Activated T-helper 2 cell treated with anti-CD3 and anti-CD28 coated beads, Interferon-gamma antibody, Interleukin-2, Interleukin-4, amounts not matched to agents 10 μg/mL and 5 μg/mL and 100 μg/mL, durations not matched to agents 14 hours and 24 hours and 36 hours (primary cell): ENCODE measurements around the gene HOXD3. TPM values are rescaled to one million over a fixed set of nuclear protein-coding genes. Genes with fewer than 3 reads are reported as not detected.

Experiments used
- DNase-seq: peaks from one replicate; pipeline ENCODE4 v3.0.0; 2021; ENCODE audit warnings: low spot score
- H3K27ac Mint-ChIP-seq: one replicate; pipeline ENCODE4 v1.8.0; 2021; ENCODE audit warnings: mixed read lengths
- H3K27me3 Mint-ChIP-seq: one replicate; pipeline ENCODE4 v1.8.0; 2021; ENCODE audit warnings: low read depth, mixed read lengths
- H3K36me3 Mint-ChIP-seq: one replicate; pipeline ENCODE4 v1.8.0; 2021; ENCODE audit warnings: low read depth, mixed read lengths
- H3K4me1 Mint-ChIP-seq: one replicate; pipeline ENCODE4 v1.8.0; 2021; ENCODE audit warnings: low read depth, mixed read lengths
- H3K4me3 Mint-ChIP-seq: one replicate; pipeline ENCODE4 v1.8.0; 2021; ENCODE audit warnings: low read depth, mild to moderate bottlenecking, moderate library complexity, mixed read lengths
- H3K9me3 Mint-ChIP-seq: one replicate; pipeline ENCODE4 v1.8.0; 2021; ENCODE audit warnings: mixed read lengths
- intact Hi-C: fragments of 100-400 bp; cut with micrococcal nuclease; formaldehyde crosslinking; loops from one replicate; pipeline ENCODE4 v1.15.1; 2023
- total RNA-seq: library from RNA; stranded (reverse); gene quantifications from 2 replicates; pipeline ENCODE4 v1.2.3, GENCODE V29; 2022

HOXD3 gene
- total RNA-seq, 1 donor from 2014 or later: not detected

DNA sequence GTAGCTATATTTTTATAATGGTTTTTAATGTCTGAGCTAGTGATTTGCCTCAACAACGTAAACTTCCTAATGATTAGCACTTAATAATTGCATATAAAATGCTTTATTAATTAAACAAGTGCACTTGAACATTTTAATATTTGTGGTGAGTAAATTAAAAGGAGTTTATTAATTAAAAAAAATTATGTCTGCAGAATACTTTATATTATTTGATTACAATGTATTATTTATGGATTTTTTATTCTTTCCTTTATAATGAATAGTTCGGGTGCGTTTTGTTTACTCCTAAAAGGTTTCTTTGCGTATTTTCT is 25.3 kb upstream of the HOXD3 start:
- intact Hi-C loops: loop anchor here (2.0 to 5.0 kb wide), 2 partner anchors 35 to 55 kb away; partner anchors contain the start of gene HOXD12
- no peak for DNase-seq
- H3K9me3 Mint-ChIP-seq: no peaks in the 10 kb centered on the region
- H3K4me3 Mint-ChIP-seq: no peak overlapping the region
- H3K36me3 Mint-ChIP-seq: no peaks in the 10 kb centered on the region
- H3K27ac Mint-ChIP-seq: no peak overlapping the region
- peaks cover 78% of the 10 kb centered on the region for H3K27me3 Mint-ChIP-seq
- peaks cover 18% of the 10 kb centered on the region for H3K4me1 Mint-ChIP-seq

DNA sequence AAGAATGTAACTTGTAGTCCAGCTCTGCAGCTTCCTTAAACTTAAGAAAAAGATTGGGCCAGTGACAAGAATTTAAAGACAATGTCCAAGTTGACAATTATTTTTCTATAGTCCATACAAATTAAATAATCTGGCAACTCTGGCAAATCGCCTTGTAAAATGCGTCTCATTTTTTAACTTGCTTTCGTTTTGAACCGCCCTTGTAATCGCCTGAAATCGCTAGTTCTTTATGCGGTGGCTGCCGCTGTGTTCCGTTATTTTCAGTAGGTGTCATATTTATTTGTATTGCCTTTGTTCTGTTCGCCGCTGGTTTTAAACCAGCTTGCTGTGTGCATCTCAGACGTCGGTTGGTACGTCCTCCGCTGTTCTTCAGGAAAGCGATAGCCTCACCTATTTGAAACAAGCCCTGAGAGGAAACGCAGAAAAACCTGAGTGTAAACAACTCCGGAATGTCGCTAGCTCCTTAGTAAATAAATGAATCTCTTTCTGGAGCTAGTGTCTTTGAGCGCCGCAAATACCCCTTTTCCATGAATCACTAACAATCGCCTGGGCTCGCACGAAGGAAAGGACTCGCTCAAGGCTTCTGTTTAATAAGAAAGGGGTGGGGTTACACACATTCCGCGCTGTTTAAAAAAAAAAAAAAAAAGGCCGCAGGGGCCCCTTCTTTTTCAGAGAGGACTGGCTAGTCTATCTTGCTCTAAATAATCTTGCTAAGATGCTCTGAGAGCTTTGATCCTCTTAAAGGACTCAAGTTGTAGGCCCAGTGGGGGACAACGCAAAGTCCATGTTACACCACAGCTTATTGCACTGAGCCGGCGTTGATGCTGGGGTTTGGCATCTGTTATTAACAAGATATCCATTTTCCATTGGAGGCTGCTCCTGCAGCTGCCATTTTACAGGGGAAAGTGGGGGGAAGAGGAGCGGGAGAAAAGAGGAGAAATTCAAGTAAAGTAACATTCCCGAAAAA is 24.6 kb upstream of the HOXD3 start:
- no peak for DNase-seq
- H3K27ac Mint-ChIP-seq: peak overlapping the region; percentile 49
- peaks cover 79% of the 10 kb centered on the region for H3K27me3 Mint-ChIP-seq
- intact Hi-C loops: loop anchor here (5.0 kb wide), 1 partner anchor 35 kb away; the partner anchor contains the start of gene HOXD12
- no peaks in the 10 kb centered on the region for H3K36me3 Mint-ChIP-seq
- H3K9me3 Mint-ChIP-seq: no peaks in the 10 kb centered on the region
- H3K4me1 Mint-ChIP-seq: peaks cover 18% of the 10 kb centered on the region
- H3K4me3 Mint-ChIP-seq: peak overlapping the region; percentile 56

DNA sequence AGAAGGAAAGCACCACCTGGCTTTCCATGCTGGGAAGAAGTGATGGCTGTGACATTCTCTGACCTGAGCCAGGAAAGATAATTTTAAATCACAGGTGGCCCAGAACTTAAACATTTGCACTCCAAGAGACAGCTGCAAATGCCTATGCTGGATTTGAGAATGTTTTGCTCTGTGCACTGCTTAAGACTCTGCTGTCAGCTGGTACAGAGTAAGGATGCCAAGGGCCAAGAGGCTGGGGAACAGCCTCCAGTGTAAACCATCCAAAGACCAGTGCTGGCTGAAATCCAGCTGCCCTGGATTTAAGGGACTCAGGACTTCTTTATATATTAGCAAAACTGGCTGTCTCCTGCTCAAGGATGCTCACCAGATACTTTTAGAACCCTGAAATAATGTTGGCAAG is 23.7 kb upstream of the HOXD3 start:
- H3K4me3 Mint-ChIP-seq: no peak overlapping the region
- peaks cover 18% of the 10 kb centered on the region for H3K4me1 Mint-ChIP-seq
- no peak for DNase-seq
- no peak overlapping the region for H3K27ac Mint-ChIP-seq
- no peaks in the 10 kb centered on the region for H3K36me3 Mint-ChIP-seq
- intact Hi-C loops: loop anchor here (5.0 kb wide), 1 partner anchor 36 kb away; the partner anchor contains the start of gene HOXD12
- peaks cover 79% of the 10 kb centered on the region for H3K27me3 Mint-ChIP-seq
- H3K9me3 Mint-ChIP-seq: no peaks in the 10 kb centered on the region

DNA sequence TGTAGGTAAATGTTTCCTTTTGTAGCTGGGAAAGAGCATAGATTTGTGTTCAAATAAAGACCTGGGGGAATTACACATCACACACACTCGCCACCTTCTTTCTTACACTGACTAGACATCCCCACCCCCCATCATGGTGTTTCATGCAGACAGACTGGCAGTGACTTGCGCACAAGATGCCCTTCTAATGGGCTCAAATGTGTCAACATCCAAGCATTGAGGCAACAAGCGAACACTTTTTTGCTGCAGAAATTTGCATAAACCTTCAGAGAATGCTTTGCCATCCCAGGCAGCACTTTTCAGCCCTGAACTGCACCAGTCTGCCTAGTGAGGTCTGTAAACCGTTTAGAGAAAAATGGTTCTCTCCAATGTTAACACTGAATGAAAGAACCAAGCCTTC is 23.1 kb upstream of the HOXD3 start:
- DNase-seq: no peak
- Mint-ChIP-seq H3K36me3 (no peaks in the 10 kb centered on the region), H3K9me3 (no peaks in the 10 kb centered on the region), H3K27me3 (peaks cover 80% of the 10 kb centered on the region), H3K4me3 (no peak overlapping the region), H3K4me1 (peaks cover 18% of the 10 kb centered on the region), H3K27ac (no peak overlapping the region)
- intact Hi-C loops: loop anchor here (5.0 kb wide), 1 partner anchor 37 kb away; the partner anchor contains the start of gene HOXD12

DNA sequence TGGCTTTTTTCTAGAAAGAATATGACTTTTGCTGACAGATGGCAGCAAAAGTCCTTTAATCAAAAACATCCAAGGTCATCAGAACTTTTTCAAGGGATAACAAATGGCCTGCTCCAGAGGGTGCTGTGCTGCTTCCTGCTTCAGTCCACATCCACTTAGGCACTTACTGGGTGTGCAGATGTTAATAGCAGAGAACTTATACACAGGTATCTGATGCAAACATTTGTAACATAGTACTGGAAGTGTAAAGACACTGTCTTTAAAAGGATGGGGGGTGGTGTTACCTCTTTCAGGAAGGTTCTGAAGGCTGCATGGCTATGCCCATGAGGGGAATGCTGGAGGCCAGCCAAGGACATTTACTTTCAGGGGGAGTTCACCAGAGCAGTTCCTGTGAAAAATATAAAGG is 22.1 kb upstream of the HOXD3 start:
- intact Hi-C loops: no loop called here
- Mint-ChIP-seq H3K36me3 (no peaks in the 10 kb centered on the region), H3K27ac (no peak overlapping the region), H3K9me3 (no peaks in the 10 kb centered on the region), H3K4me3 (no peak overlapping the region), H3K4me1 (peaks cover 22% of the 10 kb centered on the region), H3K27me3 (peaks cover 86% of the 10 kb centered on the region)
- DNase-seq: no peak

DNA sequence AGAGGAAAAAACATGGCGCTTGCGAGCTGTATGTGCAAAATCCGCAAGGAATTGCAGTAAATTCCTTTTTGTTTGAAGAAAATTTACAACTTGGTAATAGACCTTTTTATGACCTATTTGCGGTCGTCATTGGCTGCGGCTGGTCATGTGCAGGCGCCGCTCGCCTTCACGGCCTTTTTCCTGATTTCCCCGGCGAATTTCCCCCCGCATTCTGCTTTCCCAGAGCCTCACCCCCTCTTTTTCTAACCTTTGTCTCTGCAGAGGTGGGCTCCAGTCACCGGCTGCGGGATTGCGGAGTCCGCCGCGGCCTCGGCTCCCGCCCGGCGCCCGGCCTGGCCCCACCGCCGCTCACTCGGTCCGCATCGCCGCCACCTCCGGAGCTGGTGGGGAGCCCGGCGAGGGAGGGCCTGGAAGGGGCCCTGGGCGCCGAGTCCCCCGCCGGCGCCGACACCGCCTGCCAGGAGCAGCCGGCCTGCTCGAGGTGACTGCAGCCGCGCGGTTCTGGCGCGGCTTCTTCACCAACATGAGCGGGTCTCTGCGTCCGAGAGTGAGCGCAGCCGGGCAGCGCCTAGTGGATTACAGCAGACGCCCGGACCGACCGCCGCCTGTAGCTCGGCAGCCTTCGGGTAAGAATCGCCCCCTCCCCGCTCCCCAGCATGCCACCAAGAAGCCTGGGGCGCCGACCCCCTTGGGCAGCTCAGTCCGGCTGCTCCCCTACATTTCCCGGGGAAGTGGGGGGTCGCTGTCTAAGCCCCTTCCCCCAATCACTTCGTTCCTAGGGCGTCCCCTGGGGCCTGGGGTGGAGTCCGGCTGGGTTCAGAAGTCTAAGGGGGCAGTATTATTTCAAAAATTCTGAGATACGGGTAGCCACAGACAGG is 20.5 kb upstream of the HOXD3 start:
- H3K4me3 Mint-ChIP-seq: no peak overlapping the region
- peaks cover 88% of the 10 kb centered on the region for H3K27me3 Mint-ChIP-seq
- H3K36me3 Mint-ChIP-seq: no peaks in the 10 kb centered on the region
- H3K27ac Mint-ChIP-seq: no peak overlapping the region
- intact Hi-C loops: loop anchor here (2.0 kb wide), 1 partner anchor 14 kb away; the partner anchor contains the start of gene HOXD4
- peaks cover 17% of the 10 kb centered on the region for H3K4me1 Mint-ChIP-seq
- DNase-seq: no peak
- H3K9me3 Mint-ChIP-seq: no peaks in the 10 kb centered on the region

DNA sequence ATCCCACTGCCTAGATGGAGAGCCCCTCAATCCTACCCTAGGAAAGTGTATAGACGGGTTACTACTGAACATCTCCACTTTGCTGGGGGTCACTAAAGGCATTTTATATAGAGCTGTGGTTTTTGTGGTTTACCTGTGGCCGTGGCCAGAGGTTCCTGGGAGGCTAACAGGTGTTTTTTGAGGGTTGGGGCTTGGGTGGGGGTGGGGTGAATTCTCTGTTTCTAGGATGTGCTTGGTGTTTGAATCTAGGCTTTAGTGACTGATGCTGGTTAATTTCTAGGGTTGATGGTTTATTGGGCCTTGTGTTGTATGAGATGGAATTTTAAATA is 19.9 kb upstream of the HOXD3 start:
- Mint-ChIP-seq H3K36me3 (no peaks in the 10 kb centered on the region), H3K27me3 (peaks cover 90% of the 10 kb centered on the region), H3K4me3 (no peak overlapping the region), H3K27ac (no peak overlapping the region), H3K9me3 (no peaks in the 10 kb centered on the region), H3K4me1 (peaks cover 13% of the 10 kb centered on the region)
- intact Hi-C loops: loop anchor here (2.0 kb wide), 1 partner anchor 14 kb away; the partner anchor contains the start of gene HOXD4
- no peak for DNase-seq

DNA sequence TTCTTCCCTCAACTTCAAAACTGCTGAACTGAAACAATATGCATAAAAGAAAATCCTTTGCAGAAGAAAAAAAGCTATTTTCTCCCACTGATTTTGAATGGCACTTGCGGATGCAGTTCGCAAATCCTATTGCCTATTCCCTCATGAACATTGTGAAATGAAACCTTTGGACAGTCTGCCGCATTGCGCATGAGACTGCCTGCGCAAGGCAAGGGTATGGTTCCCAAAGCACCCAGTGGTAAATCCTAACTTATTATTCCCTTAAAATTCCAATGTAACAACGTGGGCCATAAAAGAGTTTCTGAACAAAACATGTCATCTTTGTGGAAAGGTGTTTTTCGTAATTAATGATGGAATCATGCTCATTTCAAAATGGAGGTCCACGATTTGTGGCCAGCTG is 19.2 kb upstream of the HOXD3 start:
- Mint-ChIP-seq H3K4me3 (no peak overlapping the region), H3K4me1 (peaks cover 10% of the 10 kb centered on the region), H3K9me3 (no peaks in the 10 kb centered on the region), H3K27ac (no peak overlapping the region), H3K36me3 (no peaks in the 10 kb centered on the region), H3K27me3 (peaks cover 86% of the 10 kb centered on the region)
- intact Hi-C loops: loop anchor here (2.0 kb wide), 1 partner anchor 13 kb away; the partner anchor contains the start of gene HOXD4
- no peak for DNase-seq

DNA sequence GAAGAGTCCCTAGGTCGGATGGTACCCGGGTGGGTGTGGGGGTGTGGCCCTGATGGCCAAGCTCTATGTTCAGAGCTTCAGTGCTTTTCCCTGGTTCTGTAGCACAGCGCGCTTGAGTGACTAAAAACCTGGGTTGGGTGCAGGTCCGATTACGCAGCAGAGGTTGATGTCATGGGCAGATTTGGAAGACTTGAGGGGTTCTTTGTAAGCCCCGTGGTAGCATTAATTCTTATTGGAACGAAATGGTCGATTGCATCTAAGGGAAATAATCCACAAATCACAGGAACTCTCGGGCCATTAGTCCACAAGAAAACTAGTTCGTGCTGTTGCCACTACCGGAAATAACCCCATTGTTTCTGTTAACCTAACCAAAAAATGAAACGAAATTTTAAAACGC is 18.6 kb upstream of the HOXD3 start:
- Mint-ChIP-seq H3K27me3 (peaks cover 86% of the 10 kb centered on the region), H3K36me3 (no peaks in the 10 kb centered on the region), H3K4me3 (no peak overlapping the region), H3K27ac (no peak overlapping the region), H3K9me3 (no peaks in the 10 kb centered on the region), H3K4me1 (peaks cover 10% of the 10 kb centered on the region)
- intact Hi-C loops: no loop called here
- DNase-seq: no peak

DNA sequence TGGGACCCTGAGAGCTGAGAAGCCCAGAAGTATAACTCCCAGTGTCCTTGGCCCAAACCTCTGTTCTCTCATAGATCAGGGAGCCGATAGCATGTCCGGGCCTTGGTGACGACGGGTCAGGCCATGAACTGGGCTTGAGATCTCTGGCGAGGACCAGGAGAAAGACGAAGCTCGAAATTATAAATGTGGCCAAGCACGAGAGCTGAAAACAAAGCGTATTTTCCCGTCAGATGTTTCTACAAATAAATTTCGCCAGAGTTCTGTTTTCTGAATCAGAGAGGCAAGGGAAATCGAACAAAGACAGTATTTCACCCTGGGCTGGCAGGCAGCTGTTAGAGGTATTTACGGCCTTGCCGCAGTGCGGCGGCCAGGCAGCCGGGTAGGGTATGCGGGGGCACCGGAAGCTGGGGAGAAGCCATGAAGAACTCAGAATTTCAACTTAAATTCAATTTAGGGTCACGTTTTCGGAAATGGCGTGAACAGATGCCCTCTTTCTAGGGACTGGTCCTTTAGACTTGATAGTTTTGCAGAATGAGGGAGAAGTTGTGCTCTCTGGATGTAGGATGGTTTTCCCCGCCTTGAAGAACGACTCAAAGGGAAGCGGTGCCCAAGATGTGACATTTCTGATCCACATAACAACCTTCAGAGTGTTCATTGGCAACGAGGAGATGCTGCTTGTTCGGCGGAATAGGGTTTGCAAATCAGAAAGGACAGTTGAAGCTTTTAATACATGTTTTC is 18.0 kb upstream of the HOXD3 start:
- H3K27me3 Mint-ChIP-seq: peaks cover 86% of the 10 kb centered on the region
- H3K36me3 Mint-ChIP-seq: no peaks in the 10 kb centered on the region
- intact Hi-C loops: loop anchor here (1.0 kb wide), 1 partner anchor 9 kb away; no protein-coding TSS in a partner anchor
- H3K4me3 Mint-ChIP-seq: no peak overlapping the region
- H3K27ac Mint-ChIP-seq: no peak overlapping the region
- H3K9me3 Mint-ChIP-seq: no peaks in the 10 kb centered on the region
- no peak for DNase-seq
- peaks cover 10% of the 10 kb centered on the region for H3K4me1 Mint-ChIP-seq

DNA sequence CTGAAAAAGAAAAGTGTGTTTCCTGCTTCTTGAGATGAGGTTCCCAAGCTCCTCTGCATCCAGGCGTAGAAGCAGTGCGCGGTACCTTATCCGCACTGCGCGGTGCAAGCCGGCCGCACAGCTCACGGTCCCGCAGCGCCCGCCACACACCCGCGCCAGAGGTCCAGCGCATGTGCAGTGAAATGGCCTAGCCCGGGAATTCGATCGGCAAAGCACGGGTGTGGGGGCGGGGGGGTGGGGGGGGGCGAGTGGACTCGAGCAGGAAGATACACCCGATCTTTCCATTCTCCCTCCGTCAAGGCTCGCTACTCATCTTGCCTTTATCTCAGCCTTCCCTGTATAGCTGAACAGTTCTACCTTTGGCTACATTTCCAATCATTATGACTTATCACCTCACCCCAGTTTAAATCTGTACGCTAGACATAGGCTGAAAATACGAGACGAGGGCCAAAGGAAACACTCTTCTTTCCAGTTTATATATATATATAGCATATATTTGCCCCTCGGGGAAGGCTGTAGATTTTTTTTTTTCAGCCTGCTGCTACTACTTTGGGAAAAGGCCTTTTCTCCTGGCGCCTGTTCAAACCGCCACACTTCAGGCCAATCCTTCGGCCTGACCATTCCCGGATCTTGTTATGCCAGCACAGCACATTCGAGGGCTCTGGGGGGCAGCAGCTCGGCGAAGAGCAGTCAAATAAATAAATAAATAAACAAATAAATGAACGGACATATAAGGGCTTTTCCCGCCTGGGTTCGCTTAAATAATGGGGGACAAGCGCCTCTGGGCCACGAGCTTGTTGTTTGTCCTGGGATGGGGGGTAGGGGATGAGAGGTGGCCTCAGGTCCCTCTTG is 17.2 kb upstream of the HOXD3 start:
- Mint-ChIP-seq H3K27ac (no peak overlapping the region), H3K4me3 (no peak overlapping the region)
- intact Hi-C loops: loop anchor here (1.0 to 5.0 kb wide), 6 partner anchors 10 to 1007 kb away; no protein-coding TSS in a partner anchor

More for the DNA sequence above, 17.2 kb upstream of the HOXD3 start:
- Mint-ChIP-seq H3K9me3 (no peaks in the 10 kb centered on the region), H3K4me1 (peaks cover 10% of the 10 kb centered on the region), H3K27me3 (peaks cover 82% of the 10 kb centered on the region), H3K36me3 (no peaks in the 10 kb centered on the region)
- no peak for DNase-seq
